Motor neuron (in vitro differentiated cells): ENCODE measurements around the gene LDLRAD1. TPM values are rescaled to one million over a fixed set of nuclear protein-coding genes. Genes with fewer than 3 reads are reported as not detected.
"Not testable (repeated sequence)": the region's sequence is repeated elsewhere in the genome, so short reads cannot be mapped to it uniquely, and the experiment has no call there.

ENCODE experiments used
- ATAC-seq, 8 experiments: fragments of 200-7000 bp; cut with Tn5 transposase; replicated peaks in 6 of 8; 2 replicates each; pipeline ENCODE4 v1.8.0; 2021; ENCODE audit warnings: mild to moderate bottlenecking in 8 of 8, moderate library complexity in 8 of 8
- H3K27ac ChIP-seq, 2 donors: fragments of 250-450 bp; sonication (Bioruptor Pico); 2 replicates each; pipeline ENCODE4 v1.9.0; 2021; ENCODE audit warnings: antibody characterized with exemption in 2 of 2, mild to moderate bottlenecking in 2 of 2, moderate library complexity in 1 of 2
- H3K4me1 ChIP-seq, 2 donors: fragments of 250-450 bp; sonication (Bioruptor Pico); replicated peaks in 1 of 2; 2 replicates each; pipeline ENCODE4 v1.6.1; 2021; ENCODE audit warnings: antibody characterized with exemption in 2 of 2, mild to moderate bottlenecking in 2 of 2, moderate library complexity in 1 of 2
- H3K4me3 ChIP-seq, 5 donors: fragments of 250-450 bp; sonication (Bioruptor Pico); 2 replicates each; pipeline ENCODE4 v1.9.0; 2021; ENCODE audit warnings: antibody characterized with exemption in 5 of 5, mild to moderate bottlenecking in 5 of 5, moderate library complexity in 4 of 5
- WGBS, 10 experiments: fragments of 450-650 bp; shearing (Covaris generic); methylation state at CpG; one replicate each; pipeline ENCODE4 v1.0.0; 2022; 5-methylcytosine and 5-hydroxymethylcytosine counted together
- in situ Hi-C, 9 experiments: fragments of 400-800 bp; cut with MboI; loops; one replicate each; pipeline ENCODE4 v1.15.0; 2021; ENCODE audit warnings: low sequenced_read_pairs in 9 of 9, low pct_unique_long_range_greater_than_20kb in 2 of 9; ENCODE audit not compliant: unreplicated experiment in 9 of 9
- total RNA-seq, 8 experiments: library from RNA; unstranded; fragments of 300-600 nt; gene quantifications; 2 replicates each; pipeline versions ENCODE4 v1.2.3 to v1.2.4, GENCODE V29; 2022

Gene LDLRAD1
- total RNA-seq, 8 experiments from 2014 or later: 0.14 to 0.43 (median 0.17) TPM; not detected in 4

DNA sequence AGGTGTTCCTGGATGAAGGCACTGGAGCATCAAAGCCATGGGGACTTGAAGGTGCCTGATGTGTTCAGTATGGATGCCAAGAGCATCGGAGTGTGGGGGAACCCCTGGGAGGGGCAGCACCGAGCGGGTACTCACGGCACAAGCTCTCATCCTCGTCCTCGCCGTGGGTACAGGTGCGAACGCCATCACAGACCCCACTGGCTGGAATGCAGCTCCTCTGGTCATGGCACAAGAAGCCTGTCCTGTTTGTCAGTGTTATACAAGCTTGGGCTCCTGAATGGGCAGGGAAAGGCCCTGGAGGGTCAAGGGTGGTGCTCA lies 6.0 kb downstream of the LDLRAD1 start:
- 60 to 90% (median 89%) methylated on average over 1 to 9 of the region's 9 CpGs; no CpG with 5 or more reads in 7 of the 10 experiments for WGBS, 10 experiments
- Histone ChIP-seq H3K27ac (no peak overlapping the region), H3K4me3 (no peak overlapping the region), H3K4me1 (no peaks in the 10 kb centered on the region)
- in situ Hi-C loops: no loop called here
- no peak for ATAC-seq

DNA sequence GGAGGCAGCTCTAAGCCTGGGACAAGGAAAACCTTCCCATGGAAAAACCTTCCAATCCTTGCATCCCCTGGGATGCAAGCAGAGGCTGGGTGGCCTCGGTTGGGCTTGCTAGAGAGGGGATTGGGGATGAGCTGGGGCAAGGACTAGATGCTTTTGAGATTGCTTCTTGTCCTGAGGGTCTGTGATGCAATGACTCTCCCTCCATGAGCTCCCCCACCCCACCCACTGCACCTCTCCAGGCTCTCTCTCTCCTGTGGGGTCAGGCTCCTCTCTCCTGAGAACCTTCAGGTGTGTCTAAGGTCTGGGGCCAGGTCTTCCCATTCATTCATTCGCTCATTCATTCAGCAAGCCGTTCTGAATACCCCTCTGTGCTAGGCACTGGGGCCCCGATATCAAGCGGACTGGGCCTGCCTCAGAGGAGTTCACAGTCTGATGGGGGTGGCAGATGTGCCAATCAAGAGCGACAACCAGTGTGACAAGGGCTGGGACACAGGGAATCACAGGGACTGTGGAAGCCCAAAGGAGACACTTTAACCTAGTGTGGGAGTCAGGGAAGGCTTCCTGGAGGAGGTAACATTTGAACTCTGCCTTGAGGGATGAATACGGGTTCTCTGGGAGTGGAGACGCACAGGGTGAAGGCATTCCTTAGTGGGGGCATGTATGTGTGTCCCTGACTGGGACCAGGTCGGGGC lies 6.5 kb downstream of the LDLRAD1 start:
- Histone ChIP-seq H3K4me3 (no peak overlapping the region), H3K4me1 (no peaks in the 10 kb centered on the region), H3K27ac (no peak overlapping the region)
- in situ Hi-C loops: no loop called here
- 17 to 73% (median 60%) methylated on average over 1 to 7 of the region's 9 CpGs; no CpG with 5 or more reads in 6 of the 10 experiments for WGBS, 10 experiments
- no peak for ATAC-seq

- in situ Hi-C loops: no loop called here
- no peak for ATAC-seq
- WGBS, 10 experiments: 20 to 83% (median 68%) methylated on average over 1 to 4 of the region's 5 CpGs; no CpG with 5 or more reads in 5 of the 10 experiments
- no peak overlapping the region for H3K4me3 ChIP-seq
- no peaks in the 10 kb centered on the region for H3K4me1 ChIP-seq
- H3K27ac ChIP-seq: no peak overlapping the region
Measured at GRCh38 chr1:54010415-54011117, 7.4 kb downstream of the LDLRAD1 start.

GRCh38 chr1:54009406-54009805 lies 8.6 kb downstream of the LDLRAD1 start:
- in situ Hi-C loops: no loop called here
- 51 to 73% (median 65%) methylated on average over 2 to 4 of the region's 4 CpGs; no CpG with 5 or more reads in 4 of the 10 experiments for WGBS, 10 experiments
- ATAC-seq: no peak
- H3K27ac ChIP-seq: no peak overlapping the region
- H3K4me3 ChIP-seq: no peak overlapping the region
- no peaks in the 10 kb centered on the region for H3K4me1 ChIP-seq

DNA sequence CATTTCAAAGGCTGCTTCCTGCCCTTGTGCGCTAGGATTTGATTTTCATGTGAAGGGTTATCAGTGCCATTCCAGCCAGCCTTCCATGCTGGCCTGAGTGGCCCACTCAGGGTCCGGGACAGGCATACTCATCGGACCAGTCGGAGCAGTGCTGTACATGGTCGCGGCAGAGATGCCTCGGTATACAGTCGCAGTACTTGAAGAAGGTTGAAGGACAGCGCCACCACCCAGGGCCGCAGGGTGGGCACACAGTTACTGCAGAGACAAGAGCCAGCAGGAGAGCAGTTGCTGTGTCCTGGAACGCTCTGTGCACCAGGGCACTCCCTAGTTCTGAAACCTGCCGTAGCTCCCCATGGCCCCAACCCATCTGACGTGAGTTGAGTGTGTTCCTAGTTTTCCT lies 9.1 kb downstream of the LDLRAD1 start:
- Histone ChIP-seq H3K4me3 (no peak overlapping the region), H3K27ac (no peak overlapping the region), H3K4me1 (no peaks in the 10 kb centered on the region)
- ATAC-seq: no peak
- in situ Hi-C loops: no loop called here
- 78 to 100% (median 84%) methylated on average over 1 to 11 of the region's 13 CpGs; no CpG with 5 or more reads in 3 of the 10 experiments for WGBS, 10 experiments

GRCh38 chr1:54007613-54008012 lies 10.4 kb downstream of the LDLRAD1 start:
- Histone ChIP-seq H3K27ac (no peak overlapping the region), H3K4me3 (no peak overlapping the region), H3K4me1 (no peaks in the 10 kb centered on the region)
- 0 to 92% (median 75%) methylated on average over 1 to 4 of the region's 4 CpGs; no CpG with 5 or more reads in 2 of the 10 experiments for WGBS, 10 experiments
- ATAC-seq: no peak
- in situ Hi-C loops: no loop called here

- WGBS, 10 experiments: 0 to 100% (median 67%) methylated on average over 1 to 3 of the region's 4 CpGs; no CpG with 5 or more reads in 5 of the 10 experiments
- no peak for ATAC-seq
- Histone ChIP-seq H3K27ac (no peak overlapping the region), H3K4me3 (no peak overlapping the region), H3K4me1 (peaks cover 0 to 3% of the 10 kb centered on the region in 2 donors)
- in situ Hi-C loops: no loop called here
Measured at GRCh38 chr1:54006508-54006907, 11.5 kb downstream of the LDLRAD1 start.

GRCh38 chr1:54004481-54005049 lies 13.4 kb downstream of the LDLRAD1 start:
- WGBS, 10 experiments: 90 to 100% (median 95%) methylated on average over 1 to 9 of the region's 27 CpGs; no CpG with 5 or more reads in 5 of the 10 experiments

DNA sequence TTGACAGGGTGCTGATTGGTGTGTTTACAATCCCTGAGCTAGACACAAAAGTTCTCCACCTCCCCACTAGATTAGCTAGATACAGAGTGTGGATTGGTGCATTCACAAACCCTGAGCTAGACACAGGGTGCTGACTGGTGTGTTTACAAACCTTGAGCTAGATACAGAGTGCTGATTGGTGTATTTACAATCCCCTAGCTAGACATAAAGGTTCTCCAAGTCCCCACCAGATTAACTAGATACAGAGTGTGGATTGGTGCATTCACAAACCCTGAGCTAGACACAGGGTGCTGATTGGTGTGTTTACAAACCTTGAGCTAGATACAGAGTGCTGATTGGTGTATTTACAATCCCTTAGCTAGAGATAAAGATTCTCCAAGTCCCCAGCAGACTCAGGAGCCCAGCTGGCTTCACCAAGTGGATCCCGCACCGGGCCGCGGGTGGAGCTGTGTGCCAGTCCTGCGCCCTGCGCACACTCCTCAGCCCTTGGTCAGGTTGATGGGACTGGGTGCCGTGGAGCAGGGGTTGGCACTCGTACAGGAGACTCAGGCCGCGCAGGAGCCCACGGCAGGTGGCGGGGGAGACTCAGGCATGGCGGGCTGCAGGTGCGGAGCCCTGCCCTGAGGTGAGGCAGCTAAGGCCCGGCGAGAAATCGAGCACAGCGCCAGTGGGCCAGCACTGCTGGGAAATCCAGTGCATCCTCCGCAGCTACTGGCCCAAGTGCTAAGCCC lies 14.1 kb downstream of the LDLRAD1 start:
- in situ Hi-C loops, ATAC-seq, H3K4me1 ChIP-seq, H3K4me3 ChIP-seq, H3K27ac ChIP-seq: not testable (repeated sequence)
- WGBS, 10 experiments: 93% methylated on average over 13 of the region's 19 CpGs; no CpG with 5 or more reads in 9 of the 10 experiments

More at GRCh38 chr1:54004481-54005049, 13.4 kb downstream of the LDLRAD1 start:
- Histone ChIP-seq H3K4me3 (no peak overlapping the region), H3K27ac (no peak overlapping the region), H3K4me1 (peaks cover 0 to 4% of the 10 kb centered on the region in 2 donors)
- no peak for ATAC-seq
- in situ Hi-C loops: no loop called here

DNA sequence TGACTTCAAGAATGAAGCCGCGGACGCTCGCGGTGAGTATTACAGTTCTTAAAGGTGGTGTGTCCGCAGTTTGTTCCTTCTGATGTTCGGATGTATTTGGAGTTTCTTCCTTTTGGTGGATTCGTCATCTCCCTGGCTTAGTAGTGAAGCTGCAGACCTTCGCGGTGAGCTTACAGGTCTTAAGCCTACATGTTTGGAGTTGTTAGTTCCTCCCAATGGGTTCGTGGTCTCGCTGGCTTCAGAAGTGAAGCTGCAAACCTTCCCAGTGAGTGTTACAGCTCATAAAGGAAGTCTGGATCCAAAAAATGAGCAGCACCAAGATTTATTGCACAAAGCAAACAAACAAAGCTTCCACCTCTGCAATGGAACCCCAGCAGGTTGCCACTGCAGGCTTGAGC lies 14.7 kb downstream of the LDLRAD1 start:
- no peak for ATAC-seq
- H3K4me3 ChIP-seq: no peak overlapping the region
- in situ Hi-C loops: no loop called here
- H3K4me1 ChIP-seq: peaks cover 0 to 4% of the 10 kb centered on the region in 2 donors
- WGBS, 10 experiments: 80 to 100% (median 88%) methylated on average over 2 to 12 of the region's 12 CpGs; no CpG with 5 or more reads in 2 of the 10 experiments
- H3K27ac ChIP-seq: no peak overlapping the region

DNA sequence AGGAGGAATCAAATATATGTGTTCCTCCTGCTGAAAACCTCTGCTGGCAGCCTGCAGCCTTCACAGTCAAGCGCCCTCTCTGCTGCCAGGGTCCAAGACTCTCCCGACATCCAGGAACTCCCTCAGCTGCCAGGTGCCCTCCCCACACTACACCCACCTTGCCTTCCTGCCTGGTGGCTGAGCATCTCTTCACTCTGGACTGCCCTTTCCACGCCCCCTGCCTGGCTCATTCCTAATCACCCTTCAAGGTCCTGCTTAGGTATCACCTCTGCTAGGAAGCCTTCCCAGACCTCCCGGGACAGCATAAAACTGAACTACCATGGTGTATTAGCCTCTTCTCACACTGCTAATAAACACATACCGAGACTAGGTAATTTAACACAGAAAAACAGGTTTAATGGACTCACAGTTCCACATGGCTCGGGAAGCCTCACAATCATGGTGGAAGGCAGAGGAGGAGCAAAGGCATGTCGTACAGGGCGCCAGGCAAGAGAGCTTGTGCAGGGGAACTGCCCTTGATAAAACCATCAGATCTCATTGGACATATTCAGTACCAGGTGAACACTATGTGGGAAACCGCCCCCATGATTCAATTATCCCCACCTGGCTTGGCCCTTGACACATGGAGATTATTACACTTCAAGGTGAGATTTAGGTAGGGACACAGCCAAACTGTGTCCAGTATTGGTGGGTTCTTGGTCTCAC lies 15.3 kb downstream of the LDLRAD1 start:
- no peak overlapping the region for H3K4me3 ChIP-seq
- peaks cover 0 to 4% of the 10 kb centered on the region in 2 donors for H3K4me1 ChIP-seq
- 0 to 86% (median 64%) methylated on average over 1 to 9 of the region's 9 CpGs; no CpG with 5 or more reads in 1 of the 10 experiments for WGBS, 10 experiments
- no peak for ATAC-seq
- H3K27ac ChIP-seq: no peak overlapping the region
- in situ Hi-C loops: no loop called here

GRCh38 chr1:54001591-54001990 lies 16.4 kb downstream of the LDLRAD1 start:
- peak in 1 of 8 experiments; percentile 82 for ATAC-seq
- Histone ChIP-seq H3K4me1 (peaks cover 0 to 4% of the 10 kb centered on the region in 2 donors), H3K27ac (no peak overlapping the region), H3K4me3 (no peak overlapping the region)
- 0 to 82% (median 54%) methylated on average over 1 to 3 of the region's 3 CpGs; no CpG with 5 or more reads in 3 of the 10 experiments for WGBS, 10 experiments
- in situ Hi-C loops: no loop called here
